GM12891 (cell line): ENCODE measurements around the gene CHML. TPM values are rescaled to one million over a fixed set of nuclear protein-coding genes. Genes with fewer than 3 reads are reported as not detected.
"Not testable (repeated sequence)": the region's sequence is repeated elsewhere in the genome, so short reads cannot be mapped to it uniquely, and the experiment has no call there.

ENCODE experiments used
- DNase-seq: peaks from one replicate; pipeline ENCODE4 v3.0.0; 2011; ENCODE audit warnings: low spot score; ENCODE audit not compliant: insufficient read length
- FAIRE-seq: peaks from 2 replicates; lab custom pipeline; 2011; peaks lifted over from hg19 to GRCh38; lab: Jason Lieb, UNC
- PAX5 ChIP-seq: IDR thresholded peaks from 2 replicates; pipeline ENCODE4 v1.6.1; 2011; ENCODE audit warnings: low read length, moderate library complexity, mild to moderate bottlenecking; ENCODE audit not compliant: insufficient read depth, severe bottlenecking
- POLR2A ChIP-seq: IDR thresholded peaks from 2 replicates; pipeline ENCODE4 v1.6.1; 2011; ENCODE audit warnings: low read depth, low read length, control low read depth
- POLR2AphosphoS5 ChIP-seq: IDR thresholded peaks from 2 replicates; pipeline ENCODE4 v1.6.1; 2011; ENCODE audit warnings: low read depth, low read length, control low read depth
- POU2F2 ChIP-seq: IDR thresholded peaks from 2 replicates; pipeline ENCODE4 v1.6.1; 2011; ENCODE audit warnings: low read depth, mild to moderate bottlenecking, control low read depth, low read length, moderate library complexity
- SPI1 ChIP-seq: IDR thresholded peaks from 2 replicates; pipeline ENCODE4 v1.6.1; 2011; ENCODE audit warnings: low read depth, low read length, control low read depth
- TAF1 ChIP-seq: IDR thresholded peaks from 2 replicates; pipeline ENCODE4 v1.6.1; 2011; ENCODE audit warnings: low read depth, low read length, control low read depth
- polyA plus RNA-seq: library from polyadenylated mRNA; unstranded; fragments of >200 nt; gene quantifications from one replicate; pipeline ENCODE4 v1.2.1, GENCODE V29; 2012; ENCODE audit warnings: low read depth, missing spikeins, inconsistent platforms; ENCODE audit not compliant: missing spikeins

CHML gene
- 4.2 TPM for polyA plus RNA-seq

- FAIRE-seq = peak; percentile 96
- peak; percentile 88 for DNase-seq
- TF ChIP-seq POLR2A = peak; percentile 86
- TF ChIP-seq TAF1 = peak; percentile 79; the same call in 1 of the 2 replicates
- TF ChIP-seq POLR2AphosphoS5 = peak; percentile 79; the same call in 1 of the 2 replicates
- TF ChIP-seq POU2F2 = 0 out of 2 replicates have a peak, but pooled peaks have one; percentile 2
- no peak for TF ChIP-seq SPI1
- no peak for TF ChIP-seq PAX5
Measured at GRCh38 chr1:241640149-241640866, at the start of gene CHML, which contains the start of gene OPN3. TSS of gene CHML (minus strand) at chr1:241640369. CDS start at chr1:241635766, 4,603 bp downstream. TSS of gene OPN3 (minus strand) at chr1:241640369. CDS start at chr1:241640254, 115 bp downstream.

GRCh38 chr1:241688940-241689368 lies 48.8 kb upstream of the CHML start:
- FAIRE-seq = no peak
- DNase-seq = no peak
- TF ChIP-seq POU2F2 = no peak
- no peak for TF ChIP-seq POLR2AphosphoS5
- no peak for TF ChIP-seq SPI1
- no peak for TF ChIP-seq PAX5
- TF ChIP-seq TAF1 = no peak
- no peak for TF ChIP-seq POLR2A

- no peak for FAIRE-seq
- no peak for DNase-seq
- TF ChIP-seq PAX5 (no peak), POU2F2 (no peak), TAF1 (no peak), POLR2A (no peak), SPI1 (no peak), POLR2AphosphoS5 (no peak)
Measured at GRCh38 chr1:241684108-241684507, 43.9 kb upstream of the CHML start.

- DNase-seq (no peak), FAIRE-seq (no peak)
- TF ChIP-seq TAF1 = no peak
- no peak for TF ChIP-seq PAX5
- no peak for TF ChIP-seq POLR2AphosphoS5
Measured at GRCh38 chr1:241682921-241683320, 42.8 kb upstream of the CHML start.

GRCh38 chr1:241681861-241682448 lies 41.8 kb upstream of the CHML start:
- not testable (repeated sequence) for FAIRE-seq, DNase-seq

GRCh38 chr1:241679961-241680360 lies 39.8 kb upstream of the CHML start:
- DNase-seq = no peak
- no peak for FAIRE-seq
- no peak for TF ChIP-seq POU2F2
- TF ChIP-seq POLR2A = no peak
- TF ChIP-seq TAF1 = no peak
- no peak for TF ChIP-seq PAX5
- TF ChIP-seq POLR2AphosphoS5 = no peak
- TF ChIP-seq SPI1 = no peak

GRCh38 chr1:241679404-241679803 lies 39.2 kb upstream of the CHML start:
- FAIRE-seq = no peak
- TF ChIP-seq POU2F2 (no peak), POLR2AphosphoS5 (no peak), POLR2A (no peak), TAF1 (no peak), SPI1 (no peak), PAX5 (no peak)
- no peak for DNase-seq

GRCh38 chr1:241678536-241678935 lies 38.4 kb upstream of the CHML start:
- TF ChIP-seq PAX5 (no peak), POU2F2 (no peak), POLR2AphosphoS5 (no peak), POLR2A (no peak), SPI1 (no peak), TAF1 (no peak)
- FAIRE-seq = no peak
- no peak for DNase-seq

GRCh38 chr1:241677201-241677600 lies 37.0 kb upstream of the CHML start:
- peak; percentile 18 for DNase-seq
- FAIRE-seq = peak; percentile 23
- TF ChIP-seq POLR2AphosphoS5 = no peak
- TF ChIP-seq TAF1 = no peak
- no peak for TF ChIP-seq SPI1
- TF ChIP-seq POU2F2 = no peak
- no peak for TF ChIP-seq PAX5
- no peak for TF ChIP-seq POLR2A

- no peak for TF ChIP-seq POLR2A
- no peak for TF ChIP-seq TAF1
- FAIRE-seq (peak; percentile 54), DNase-seq (peak; percentile 5)
Measured at GRCh38 chr1:241675983-241676382, 35.8 kb upstream of the CHML start.
